T-helper 22 cell (primary cell): ENCODE data around the gene HDAC8.
"Not testable (repeated sequence)": the region's sequence is repeated elsewhere in the genome, so short reads cannot be mapped to it uniquely, and the experiment has no call there.

Source experiments
- DNase-seq: peaks from one replicate; pipeline ENCODE4 v3.0.0-alpha.2; 2020; ENCODE audit warnings: low read depth

Gene HDAC8

DNA sequence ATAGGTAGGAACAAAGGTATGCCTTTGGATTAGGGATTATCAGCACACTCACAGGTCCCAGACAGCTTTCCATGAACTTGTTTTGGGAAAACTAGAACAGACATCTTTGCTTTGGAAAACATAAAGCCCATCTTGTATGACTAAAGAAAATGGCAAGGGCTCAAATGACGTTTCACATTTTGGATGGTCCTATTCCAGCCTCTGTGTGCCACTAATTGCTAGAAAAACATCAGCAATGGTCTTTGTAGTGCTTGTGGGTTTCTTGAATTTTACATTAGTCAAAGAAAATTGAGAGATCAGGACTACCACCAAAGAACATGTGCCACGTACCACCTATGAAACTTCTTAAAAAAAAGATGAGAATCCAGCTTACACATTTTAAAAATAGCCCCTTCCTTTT lies 111.4 kb downstream of the HDAC8 start:
- no peak for DNase-seq

DNA sequence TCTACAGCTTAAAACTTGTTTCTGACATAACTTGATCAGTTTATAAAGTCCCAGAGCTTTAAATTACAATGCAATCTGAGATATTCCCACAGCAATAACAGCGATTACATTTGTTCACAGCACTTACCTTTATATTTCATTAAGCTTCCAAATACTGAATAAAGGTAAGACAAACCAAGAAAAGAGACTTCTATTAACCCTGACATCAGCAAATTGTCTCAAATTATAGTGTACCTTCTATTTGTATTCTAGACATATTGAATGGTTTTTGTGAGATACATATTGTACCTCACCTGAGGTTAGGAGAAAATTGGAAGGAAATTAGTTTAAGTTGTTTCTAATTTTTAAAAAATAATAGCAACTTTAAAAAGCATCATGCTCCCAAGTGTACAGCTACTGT lies 111.9 kb downstream of the HDAC8 start:
- DNase-seq = no peak

GRCh38 chrX:72449034-72449433 lies 123.6 kb downstream of the HDAC8 start:
- not testable (repeated sequence) for DNase-seq

- not testable (repeated sequence) for DNase-seq
Measured at GRCh38 chrX:72440764-72441163, 131.9 kb downstream of the HDAC8 start.

DNA sequence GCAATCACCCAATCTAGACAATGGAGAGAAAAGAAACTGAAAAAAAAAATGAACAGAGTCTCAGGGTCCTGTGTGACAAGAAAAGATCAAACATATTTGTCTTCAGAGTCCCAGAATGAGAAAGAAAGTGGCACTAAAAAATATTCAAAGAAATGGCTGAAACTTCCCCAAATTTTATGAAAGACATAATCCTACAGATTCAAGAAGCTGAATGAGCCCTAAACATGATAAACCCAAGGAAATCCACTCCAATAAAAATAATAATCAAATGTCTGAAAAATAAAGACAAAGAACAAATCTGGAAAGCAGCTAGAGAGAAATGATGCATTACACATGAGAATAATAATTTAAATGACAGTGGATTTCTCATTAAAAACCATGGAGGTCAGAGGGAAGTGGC lies 136.6 kb downstream of the HDAC8 start:
- no peak for DNase-seq

DNA sequence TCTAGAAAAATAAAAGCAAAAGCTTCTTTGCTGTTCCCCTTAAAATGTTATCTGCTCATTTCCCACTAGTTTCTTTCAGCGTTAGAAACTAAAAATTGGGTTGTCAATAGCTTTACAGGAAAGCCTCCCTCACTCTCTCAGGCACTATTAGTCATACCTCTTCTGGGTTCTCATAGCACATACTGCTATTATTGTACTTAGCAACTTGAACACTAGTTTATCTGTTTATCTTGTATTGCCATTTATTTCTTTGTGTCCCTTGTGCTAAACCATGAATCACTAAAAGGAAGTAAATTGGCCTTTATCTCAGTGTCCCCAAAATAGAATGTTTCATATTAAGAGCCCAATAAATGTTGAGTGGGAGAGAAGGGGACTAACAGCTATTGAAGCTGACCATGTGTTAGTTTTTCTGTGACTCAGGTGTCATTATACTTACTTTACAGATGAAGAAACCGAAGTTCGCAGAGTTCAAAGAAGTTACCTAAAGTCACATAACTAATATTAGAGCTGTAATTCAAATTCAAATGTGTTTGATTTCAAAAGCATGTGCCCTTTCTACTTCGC lies 142.2 kb downstream of the HDAC8 start:
- DNase-seq = no peak

DNA sequence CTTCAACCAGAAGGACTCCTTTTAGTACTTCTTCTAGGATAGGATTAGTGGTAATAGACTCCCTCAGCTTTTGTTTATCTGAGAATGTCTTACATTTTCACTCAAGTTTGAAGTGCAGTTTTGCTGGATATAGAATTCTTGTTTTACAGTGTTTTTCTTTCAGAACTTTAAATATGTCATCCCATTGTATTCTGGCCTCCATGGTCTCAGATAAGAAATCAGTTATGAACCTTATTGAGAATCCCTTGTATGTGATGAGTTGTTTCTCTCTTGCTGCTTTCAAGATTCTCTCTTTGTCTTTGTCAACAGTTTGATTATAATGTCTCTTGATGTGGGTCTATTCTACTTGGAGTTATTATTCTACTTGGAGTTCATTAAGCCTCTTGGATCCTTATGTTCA lies 150.8 kb downstream of the HDAC8 start:
- no peak for DNase-seq

DNA sequence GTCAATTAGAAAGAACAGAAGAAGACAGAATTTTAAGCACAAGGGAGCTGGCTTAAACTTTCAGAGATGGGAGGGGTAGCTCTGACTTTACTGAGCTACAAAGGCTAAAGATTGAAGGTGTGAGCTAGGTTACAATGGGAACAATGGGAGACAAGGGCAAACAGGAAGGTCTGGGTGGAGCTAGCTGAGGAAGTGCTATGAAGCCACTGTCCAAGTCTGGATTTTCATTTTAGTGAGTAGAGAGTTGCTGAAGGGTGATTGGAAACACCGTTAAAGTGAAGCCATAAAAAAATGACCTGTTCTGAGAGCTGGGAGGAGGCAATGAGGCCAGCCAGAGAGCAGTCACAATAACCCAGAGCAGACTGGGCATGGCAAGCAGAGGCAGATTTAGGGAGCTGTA lies 162.7 kb downstream of the HDAC8 start:
- no peak for DNase-seq

GRCh38 chrX:72408885-72409284 lies 163.8 kb downstream of the HDAC8 start:
- no peak for DNase-seq

DNA sequence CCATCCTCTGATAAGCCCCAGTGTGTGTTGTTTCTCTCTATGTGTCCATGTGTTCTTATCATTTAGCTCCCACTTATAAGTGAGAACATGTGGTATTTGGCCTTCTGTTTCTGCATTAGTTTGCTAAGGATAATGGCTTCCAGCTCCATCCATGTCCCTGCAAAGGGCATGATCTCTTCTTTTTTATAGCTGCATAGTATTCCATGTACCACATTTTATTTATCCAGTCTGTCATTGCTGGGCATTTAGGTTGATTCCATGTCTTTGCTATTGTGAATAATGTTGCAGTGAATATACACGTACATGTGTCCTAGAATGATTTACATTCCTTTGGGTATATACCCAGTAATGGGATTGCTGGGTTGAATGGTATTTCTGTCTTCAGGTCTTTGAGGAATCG lies 167.5 kb downstream of the HDAC8 start:
- DNase-seq = not testable (repeated sequence)

DNA sequence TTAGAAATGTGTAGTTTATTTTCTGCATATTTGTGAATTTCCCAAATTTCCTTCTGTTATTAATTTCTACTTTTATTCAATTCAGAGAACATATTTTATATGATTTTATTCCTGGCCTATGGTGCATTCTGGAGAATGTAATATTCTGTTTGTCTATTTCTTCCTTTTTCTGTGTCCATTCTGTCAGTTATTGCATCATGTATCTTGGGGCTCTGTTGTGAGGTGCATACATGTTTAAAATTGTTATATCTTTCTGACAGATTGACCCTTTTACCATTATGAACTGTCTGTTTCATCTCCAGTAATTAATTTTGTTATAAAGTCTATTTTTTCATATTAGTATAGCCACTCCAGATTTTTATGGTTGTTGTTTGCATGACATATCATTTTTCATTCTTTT lies 170.0 kb downstream of the HDAC8 start:
- no peak for DNase-seq

DNA sequence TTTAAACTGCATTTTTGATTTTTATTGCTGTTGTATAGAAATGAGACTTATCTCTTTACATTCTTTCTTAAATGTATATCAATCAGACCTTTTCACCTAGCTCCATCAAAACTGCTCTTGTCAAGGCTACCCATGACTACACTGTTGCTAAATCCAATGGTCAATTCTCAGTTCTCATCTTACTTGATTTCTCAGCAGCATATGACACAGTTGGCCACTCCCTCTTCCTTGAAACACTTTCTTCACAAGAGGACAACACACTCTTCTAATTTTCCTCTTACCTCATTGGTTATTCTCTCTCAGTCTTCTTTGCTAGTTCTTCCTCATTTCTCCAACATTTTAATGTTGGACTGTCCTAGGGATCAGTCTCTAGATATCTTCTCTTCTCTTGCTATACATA lies 172.8 kb downstream of the HDAC8 start:
- DNase-seq = no peak

GRCh38 chrX:72396117-72396516 lies 176.5 kb downstream of the HDAC8 start:
- DNase-seq = no peak

DNA sequence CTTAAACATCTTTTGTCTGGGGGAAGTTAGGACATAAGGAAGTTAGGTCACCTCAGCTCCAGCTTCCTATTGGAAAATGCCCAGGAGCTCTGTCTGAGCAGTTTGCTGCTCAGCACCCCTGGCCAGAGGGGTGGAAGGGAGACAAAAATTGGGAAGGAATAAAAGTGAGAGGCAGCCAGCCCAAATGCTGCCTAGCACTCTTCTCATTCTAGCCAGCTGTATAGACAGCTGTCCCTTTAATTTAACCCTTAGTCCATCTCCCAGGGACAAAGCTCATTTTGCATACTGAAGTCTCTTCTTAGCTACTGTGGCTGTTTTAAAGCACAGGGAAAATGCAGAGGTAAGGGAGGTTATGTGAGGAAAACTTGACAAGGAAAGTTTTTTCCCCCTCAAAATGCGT lies 177.4 kb downstream of the HDAC8 start:
- no peak for DNase-seq

- no peak for DNase-seq
Measured at GRCh38 chrX:72394518-72395170, 178.0 kb downstream of the HDAC8 start.

- DNase-seq = no peak
Measured at GRCh38 chrX:72393836-72394517, 178.7 kb downstream of the HDAC8 start.

- no peak for DNase-seq
Measured at GRCh38 chrX:72392816-72393800, 179.5 kb downstream of the HDAC8 start.

DNA sequence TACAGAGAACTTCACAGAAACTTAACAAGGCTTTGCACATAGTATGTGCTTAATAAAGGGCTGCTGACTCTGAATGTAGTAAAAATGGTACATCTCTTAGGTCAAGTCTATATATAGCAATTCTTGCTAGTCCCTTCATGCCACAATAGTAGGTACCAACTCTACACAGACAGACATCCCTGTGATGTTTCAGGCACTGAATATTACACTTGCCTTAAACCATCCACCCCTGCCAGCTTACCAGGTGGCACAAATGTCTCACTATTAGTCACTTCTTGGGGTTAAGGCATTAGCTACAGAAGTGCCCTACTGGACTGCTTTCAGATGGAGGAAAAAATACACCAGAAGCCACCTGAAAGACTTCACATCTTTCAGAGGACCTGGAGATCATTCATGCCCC lies 180.6 kb downstream of the HDAC8 start:
- DNase-seq = no peak

DNA sequence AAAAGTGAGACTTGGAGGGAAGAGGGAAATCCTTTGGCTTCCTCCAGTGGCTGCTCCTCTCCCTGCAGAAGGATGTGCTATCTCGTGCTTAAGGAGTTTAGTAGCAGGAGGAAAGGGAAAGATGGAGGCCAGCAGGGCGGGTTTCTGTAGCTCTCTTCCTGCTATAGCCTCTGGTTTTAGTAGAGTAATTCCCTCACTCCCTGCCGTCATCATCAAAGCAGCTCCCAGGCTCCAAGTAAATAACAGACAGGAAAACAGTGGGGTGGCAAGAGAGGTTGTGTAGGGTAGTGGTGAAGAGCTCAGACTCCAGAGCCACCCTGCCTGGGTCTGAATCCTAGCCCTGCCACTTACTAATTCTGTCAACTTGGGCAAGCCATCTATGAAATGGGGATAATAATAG lies 185.4 kb downstream of the HDAC8 start:
- no peak for DNase-seq

- no peak for DNase-seq
Measured at GRCh38 chrX:72382202-72382595, 190.4 kb downstream of the HDAC8 start.

DNA sequence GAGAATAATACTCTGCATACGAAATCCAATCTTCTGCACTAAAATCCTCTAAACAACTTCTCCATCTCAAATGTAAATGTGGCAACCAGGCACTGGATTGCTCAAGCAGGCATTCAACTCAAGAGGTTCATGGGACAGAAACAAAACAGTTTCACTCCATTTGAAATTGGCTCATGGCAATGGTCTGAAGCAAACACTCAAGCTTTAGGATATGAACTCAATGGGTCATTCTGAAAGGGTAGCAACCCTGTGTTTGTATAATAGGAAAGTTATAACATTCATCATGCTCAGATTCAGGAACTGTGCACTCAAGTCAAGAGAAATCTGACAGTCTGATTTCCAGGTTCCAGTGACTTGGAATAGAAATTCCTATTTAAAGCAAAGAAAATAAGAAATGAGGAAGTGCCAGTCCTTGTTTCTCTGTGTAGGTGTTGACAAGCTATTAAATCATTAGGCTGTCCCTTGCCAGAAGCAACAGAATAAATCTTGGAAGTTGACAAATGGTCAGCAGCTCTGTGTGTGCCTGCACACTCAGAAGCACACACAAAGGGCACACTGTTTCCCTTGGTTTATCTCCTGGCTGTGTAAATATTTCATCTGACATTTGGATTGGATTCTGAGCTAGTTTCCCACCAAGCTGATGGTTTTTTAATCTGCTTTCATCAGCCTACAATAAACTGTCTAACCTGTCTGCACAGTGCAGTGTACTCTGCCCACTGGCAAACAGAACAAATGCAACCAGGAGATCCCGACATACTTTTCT lies 191.0 kb downstream of the HDAC8 start:
- DNase-seq = no peak

- no peak for DNase-seq
Measured at GRCh38 chrX:72376124-72376523, 196.5 kb downstream of the HDAC8 start.
